ENCODE data around the gene CDH4. TPM values are rescaled to one million over a fixed set of nuclear protein-coding genes. Genes with fewer than 3 reads are reported as not detected.

The CDH4 gene
- total RNA-seq, 4 donors from 2014 or later: 0.71 to 4.2 (median 2.9) TPM

- TF ChIP-seq CTCF (IDR thresholded peaks at IDR 0.05) (no peak), POLR2A (IDR thresholded peaks at IDR 0.05) (no peak)
- intact Hi-C loops (cut with DNase I; ENCODE audit: low total_unique reads): no loop called here
- DNase-seq (ENCODE audit: low spot score in 2 of 2): peak in 1 of 2 donors; percentile 68
- WGBS, 2 donors: 15 to 28% methylated on average over 22 to 29 of the region's 49 CpGs
- no peak overlapping the region for H3K4me3 ChIP-seq (ENCODE audit: low read depth, poor library complexity, severe bottlenecking)
These were observed 713.8 kb downstream of the CDH4 start for GRCh38 chr20:61965606-61966491.

DNA sequence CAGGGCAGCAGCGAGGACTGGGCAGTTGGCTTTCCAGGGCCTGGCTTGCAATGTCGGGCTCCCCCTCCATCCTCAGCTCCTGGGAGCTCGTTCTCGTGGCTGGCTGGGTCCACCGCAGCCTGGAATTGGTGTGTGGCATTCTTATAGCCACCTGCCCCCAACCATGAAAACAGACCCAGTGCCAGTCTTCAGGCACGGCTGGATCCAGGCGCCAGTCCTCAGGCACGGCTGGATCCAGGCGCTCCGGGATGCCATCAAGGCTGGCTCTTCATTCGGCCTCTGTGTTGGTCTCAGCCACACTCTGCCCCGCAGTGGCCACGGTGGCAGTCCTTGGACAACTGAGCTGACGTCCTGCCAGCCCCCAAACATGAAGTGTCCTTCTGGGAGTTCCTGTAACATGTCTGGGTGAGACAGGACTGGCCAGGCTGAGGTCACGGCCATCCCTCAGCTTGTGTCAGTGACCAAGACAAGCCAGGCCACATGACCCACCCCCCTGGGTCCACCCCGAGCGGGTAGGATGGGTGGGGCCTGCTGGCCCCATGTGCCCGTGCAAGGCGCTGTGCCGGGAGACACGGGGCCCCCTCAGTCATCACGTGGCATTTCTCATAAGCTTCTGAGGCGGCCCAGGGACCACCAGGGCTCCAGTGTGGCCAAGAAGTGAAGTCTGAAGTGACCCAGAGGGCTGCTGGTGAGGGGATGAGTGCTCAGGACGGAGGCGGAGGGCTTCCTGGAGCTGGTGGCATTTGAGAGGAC, 714.6 kb downstream of the CDH4 start:
- intact Hi-C loops (cut with DNase I; ENCODE audit: low total_unique reads): no loop called here
- no peak overlapping the region for H3K4me3 ChIP-seq (ENCODE audit: low read depth, poor library complexity, severe bottlenecking)
- WGBS, 2 donors: 73 to 74% methylated on average over 17 to 24 of the region's 25 CpGs
- TF ChIP-seq POLR2A (IDR thresholded peaks at IDR 0.05) (no peak), CTCF (IDR thresholded peaks at IDR 0.05) (no peak)
- peak in 1 of 2 donors; percentile 73 for DNase-seq (ENCODE audit: low spot score in 2 of 2)

DNA sequence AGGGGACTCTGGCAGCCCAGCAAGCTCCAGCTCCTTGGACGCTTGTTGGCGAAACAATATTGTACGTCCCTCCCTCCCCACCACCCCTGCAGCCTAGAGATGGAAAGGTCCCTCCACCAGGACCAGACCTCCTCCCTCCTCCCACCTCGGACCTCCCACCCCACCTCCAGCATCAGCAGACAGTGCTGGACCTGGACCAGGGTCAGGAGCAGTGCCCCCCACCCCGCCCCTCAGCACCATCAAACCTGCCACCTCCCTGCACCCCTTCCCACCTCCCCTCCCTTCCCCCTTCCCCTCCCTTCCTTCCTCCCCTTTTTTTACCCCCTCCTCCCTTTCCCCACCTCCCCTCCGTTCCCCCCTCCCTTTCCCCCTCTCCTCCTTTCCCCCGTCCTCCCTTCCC, 715.2 kb downstream of the CDH4 start:
- intact Hi-C loops (cut with DNase I; ENCODE audit: low total_unique reads): no loop called here
- 70 to 73% methylated on average over 5 to 6 of the region's 7 CpGs for WGBS, 2 donors

GRCh38 chr20:61968036-61968810, 716.2 kb downstream of the CDH4 start:
- peak in 1 of 2 donors; percentile 67 for DNase-seq (ENCODE audit: low spot score in 2 of 2)
- intact Hi-C loops (cut with DNase I; ENCODE audit: low total_unique reads): no loop called here
- TF ChIP-seq POLR2A (IDR thresholded peaks at IDR 0.05) (no peak), CTCF (IDR thresholded peaks at IDR 0.05) (no peak)
- no peak overlapping the region for H3K4me3 ChIP-seq (ENCODE audit: low read depth, poor library complexity, severe bottlenecking)
- WGBS, 2 donors: 66 to 73% methylated on average over 22 of the region's 22 CpGs

More for the DNA sequence above, 715.2 kb downstream of the CDH4 start:
- TF ChIP-seq CTCF (IDR thresholded peaks at IDR 0.05) (no peak), POLR2A (IDR thresholded peaks at IDR 0.05) (no peak)
- H3K4me3 ChIP-seq (ENCODE audit: low read depth, poor library complexity, severe bottlenecking): no peak overlapping the region
- peak in 1 of 2 donors; percentile 60 for DNase-seq (ENCODE audit: low spot score in 2 of 2)

- intact Hi-C loops (cut with DNase I; ENCODE audit: low total_unique reads): no loop called here
- TF ChIP-seq POLR2A (IDR thresholded peaks at IDR 0.05): no peak
- TF ChIP-seq CTCF (IDR thresholded peaks at IDR 0.05): no peak
- H3K4me3 ChIP-seq (ENCODE audit: low read depth, poor library complexity, severe bottlenecking): no peak overlapping the region
- peak in 1 of 2 donors; percentile 64 for DNase-seq (ENCODE audit: low spot score in 2 of 2)
- 78 to 85% methylated on average over 11 of the region's 11 CpGs for WGBS, 2 donors
These were observed 716.9 kb downstream of the CDH4 start for GRCh38 chr20:61968932-61969331.
